ENCODE results near the gene FAM221B.
A peak's percentile ranks its signal among the peaks of the same experiment; 100 is the strongest.

FAM221B gene

DNA sequence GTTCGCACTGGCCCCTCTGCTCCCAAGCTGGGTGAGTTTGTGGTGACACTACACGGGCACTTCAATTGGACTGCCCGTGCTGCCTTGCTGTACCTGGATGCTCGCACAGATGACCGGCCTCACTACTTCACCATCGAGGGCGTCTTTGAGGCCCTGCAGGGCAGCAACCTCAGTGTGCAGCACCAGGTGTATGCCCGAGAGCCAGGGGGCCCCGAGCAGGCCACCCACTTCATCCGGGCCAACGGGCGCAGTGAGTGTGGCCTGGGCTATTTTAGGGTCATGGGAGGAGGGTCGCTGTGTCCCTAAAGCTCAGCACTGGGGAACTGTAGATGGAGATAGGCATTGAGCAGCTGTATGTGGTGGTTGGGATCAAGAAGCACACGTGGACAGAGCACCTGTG, 35.7 kb downstream of the FAM221B start:
- H3K27me3 Mint-ChIP-seq, result no peaks in the 10 kb centered on the region
- no peaks in the 10 kb centered on the region for H3K9me3 Mint-ChIP-seq
- H3K4me3 Mint-ChIP-seq, result no peak overlapping the region
- H3K27ac Mint-ChIP-seq, result no peak overlapping the region
- H3K36me3 Mint-ChIP-seq (ENCODE audit: low read depth), result peaks cover 11% of the 10 kb centered on the region
- H3K4me1 Mint-ChIP-seq (ENCODE audit: low read depth), result peaks cover 9% of the 10 kb centered on the region

- peaks cover 4% of the 10 kb centered on the region for H3K4me1 Mint-ChIP-seq (ENCODE audit: low read depth)
- no peaks in the 10 kb centered on the region for H3K27me3 Mint-ChIP-seq
- no peak overlapping the region for H3K27ac Mint-ChIP-seq
- no peaks in the 10 kb centered on the region for H3K9me3 Mint-ChIP-seq
- H3K4me3 Mint-ChIP-seq, result no peak overlapping the region
- H3K36me3 Mint-ChIP-seq (ENCODE audit: low read depth), result peaks cover 15% of the 10 kb centered on the region
Measured at GRCh38 chr9:35792024-35792813, 36.3 kb downstream of the FAM221B start.

GRCh38 chr9:35791297-35791921, 37.1 kb downstream of the FAM221B start, which contains the start of gene NPR2:
Gene NPR2 (plus strand): TSS chr9:35791591. CDS start chr9:35792409, 818 bp downstream.
- H3K4me3 Mint-ChIP-seq, result no peak within 1 kb of the TSS
- no peak within 1 kb of the TSS for H3K27ac Mint-ChIP-seq
- H3K9me3 Mint-ChIP-seq, result no peaks in the 10 kb centered on the region
- peaks cover 18% of the 10 kb centered on the region for H3K36me3 Mint-ChIP-seq (ENCODE audit: low read depth)
- H3K27me3 Mint-ChIP-seq, result no peaks in the 10 kb centered on the region
- H3K4me1 Mint-ChIP-seq (ENCODE audit: low read depth), result no peaks in the 10 kb centered on the region

DNA sequence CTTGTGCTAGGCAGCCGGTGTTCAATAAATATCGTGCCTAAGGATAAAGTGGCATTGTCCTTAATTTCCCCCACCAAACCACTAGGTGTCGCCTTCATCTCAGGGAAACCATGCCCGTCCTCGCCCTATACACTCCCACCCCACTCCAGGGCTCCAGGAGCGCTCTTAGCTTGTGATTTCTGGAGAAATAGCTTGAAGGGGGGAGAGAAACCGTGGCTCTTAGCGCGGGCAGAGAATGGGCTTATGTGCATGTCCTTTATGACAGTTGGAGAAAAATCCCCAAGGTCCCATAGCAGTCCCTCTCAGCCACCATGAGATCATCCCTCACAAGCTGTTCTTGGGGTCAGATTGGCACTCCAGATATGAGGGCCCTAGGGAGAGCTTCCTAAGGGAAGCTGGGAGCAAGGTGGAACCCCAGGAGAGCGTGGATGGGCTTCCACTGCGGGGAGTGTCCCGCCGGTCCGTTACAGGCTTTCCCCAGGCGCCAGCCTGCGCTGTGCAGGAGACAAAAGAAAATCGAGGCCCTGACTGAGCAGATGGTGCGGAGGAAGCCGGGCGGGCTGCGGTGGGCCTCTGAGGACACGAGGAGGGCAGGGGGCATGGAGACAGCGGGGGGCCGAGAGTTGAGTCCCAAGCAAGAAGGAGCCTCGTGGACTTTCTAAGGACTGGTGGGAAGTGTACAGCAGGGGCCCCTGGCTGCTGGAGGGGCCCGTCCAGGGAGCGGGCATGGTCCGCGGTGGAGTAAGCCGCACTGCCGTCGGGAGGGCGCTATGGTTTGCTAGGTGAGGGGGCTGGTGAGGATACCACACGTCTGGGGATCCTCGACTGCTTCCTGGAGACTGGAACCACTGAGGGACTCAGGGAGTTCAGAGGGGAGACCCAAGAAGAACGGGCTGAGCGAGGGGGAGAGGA, 37.9 kb downstream of the FAM221B start:
- no peaks in the 10 kb centered on the region for H3K4me1 Mint-ChIP-seq (ENCODE audit: low read depth)
- H3K36me3 Mint-ChIP-seq (ENCODE audit: low read depth), result peaks cover 25% of the 10 kb centered on the region
- no peak overlapping the region for H3K27ac Mint-ChIP-seq
- H3K9me3 Mint-ChIP-seq, result no peaks in the 10 kb centered on the region
- H3K4me3 Mint-ChIP-seq, result no peak overlapping the region
- no peaks in the 10 kb centered on the region for H3K27me3 Mint-ChIP-seq

DNA sequence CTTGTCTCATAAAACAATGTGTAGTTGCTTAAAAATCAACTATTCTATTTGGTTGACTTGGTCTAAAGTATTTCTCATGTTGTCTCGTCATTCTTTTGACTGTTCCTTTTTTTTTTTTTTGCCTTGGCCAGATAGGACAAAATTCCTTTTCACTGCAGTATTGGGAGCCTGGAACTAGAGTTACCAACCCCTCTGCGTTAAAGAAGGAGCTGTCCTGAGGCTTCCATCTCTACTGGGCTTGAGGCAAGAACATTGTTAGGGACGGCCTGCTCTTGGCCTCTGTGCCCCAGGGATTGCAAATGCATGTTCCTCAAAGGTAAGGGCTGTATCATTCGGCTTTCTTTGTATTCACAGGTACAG, 38.5 kb downstream of the FAM221B start:
- H3K27ac Mint-ChIP-seq, result no peak overlapping the region
- H3K4me1 Mint-ChIP-seq (ENCODE audit: low read depth), result no peaks in the 10 kb centered on the region
- H3K36me3 Mint-ChIP-seq (ENCODE audit: low read depth), result peaks cover 26% of the 10 kb centered on the region
- H3K4me3 Mint-ChIP-seq, result no peak overlapping the region
- H3K27me3 Mint-ChIP-seq, result no peaks in the 10 kb centered on the region
- H3K9me3 Mint-ChIP-seq, result no peaks in the 10 kb centered on the region

- Mint-ChIP-seq H3K36me3 (ENCODE audit: low read depth) (peaks cover 26% of the 10 kb centered on the region), H3K4me1 (ENCODE audit: low read depth) (no peaks in the 10 kb centered on the region), H3K9me3 (no peaks in the 10 kb centered on the region), H3K27ac (no peak overlapping the region), H3K27me3 (no peaks in the 10 kb centered on the region), H3K4me3 (no peak overlapping the region)
Measured at GRCh38 chr9:35789541-35789940, 39.0 kb downstream of the FAM221B start.

GRCh38 chr9:35783418-35783817, 45.1 kb downstream of the FAM221B start:
- H3K27me3 Mint-ChIP-seq, result no peaks in the 10 kb centered on the region
- no peak overlapping the region for H3K4me3 Mint-ChIP-seq
- H3K36me3 Mint-ChIP-seq (ENCODE audit: low read depth), result peaks cover 39% of the 10 kb centered on the region
- no peak overlapping the region for H3K27ac Mint-ChIP-seq
- H3K4me1 Mint-ChIP-seq (ENCODE audit: low read depth), result no peaks in the 10 kb centered on the region
- no peaks in the 10 kb centered on the region for H3K9me3 Mint-ChIP-seq

DNA sequence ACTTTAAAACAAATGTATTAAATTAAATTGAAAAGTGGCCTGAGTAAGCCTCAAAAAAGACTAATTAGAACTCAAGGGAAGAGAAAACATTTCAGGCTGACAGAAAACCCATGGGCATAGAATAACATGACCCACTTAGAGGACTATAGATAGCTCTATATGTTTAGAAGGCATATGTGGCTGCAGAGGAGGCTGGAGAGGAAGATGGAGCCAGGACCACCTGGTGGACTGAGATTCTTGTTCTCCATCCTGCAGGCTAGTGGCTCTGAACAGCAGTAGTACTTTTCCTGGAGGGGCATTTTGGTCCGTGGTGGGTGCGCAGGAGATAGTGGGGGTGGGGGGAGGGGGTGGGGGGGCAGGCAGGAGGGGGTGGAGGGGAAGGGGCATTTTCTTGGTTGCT, 47.5 kb downstream of the FAM221B start:
- Mint-ChIP-seq H3K36me3 (ENCODE audit: low read depth) (peaks cover 28% of the 10 kb centered on the region), H3K4me3 (no peak overlapping the region), H3K9me3 (no peaks in the 10 kb centered on the region), H3K4me1 (ENCODE audit: low read depth) (no peaks in the 10 kb centered on the region), H3K27me3 (no peaks in the 10 kb centered on the region), H3K27ac (no peak overlapping the region)

GRCh38 chr9:35778496-35778895, 50.0 kb downstream of the FAM221B start:
- peaks cover 9% of the 10 kb centered on the region for H3K4me1 Mint-ChIP-seq (ENCODE audit: low read depth)
- no peak overlapping the region for H3K27ac Mint-ChIP-seq
- no peaks in the 10 kb centered on the region for H3K27me3 Mint-ChIP-seq
- H3K4me3 Mint-ChIP-seq, result no peak overlapping the region
- H3K9me3 Mint-ChIP-seq, result no peaks in the 10 kb centered on the region
- H3K36me3 Mint-ChIP-seq (ENCODE audit: low read depth), result peaks cover 15% of the 10 kb centered on the region

DNA sequence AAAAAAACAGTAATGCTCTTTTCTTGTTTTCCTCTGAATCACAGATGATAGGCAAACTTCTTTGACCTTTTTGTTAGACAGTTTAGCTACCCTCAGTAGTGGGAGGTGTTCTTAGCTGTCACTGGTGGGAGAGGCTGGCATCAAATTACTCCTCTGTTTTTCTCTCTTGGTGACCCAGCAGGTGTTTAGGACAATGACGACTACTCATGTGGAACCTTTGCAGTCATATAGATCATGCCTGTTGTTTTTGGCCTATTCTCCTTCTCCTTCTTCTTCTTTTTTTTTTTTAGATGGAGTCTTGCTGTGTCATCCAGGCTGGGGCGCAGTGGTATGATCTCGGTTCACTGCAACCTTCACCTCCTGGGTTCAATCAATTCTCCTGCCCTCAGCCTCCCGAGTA, 52.5 kb downstream of the FAM221B start:
- Mint-ChIP-seq H3K27me3 (no peaks in the 10 kb centered on the region), H3K4me3 (no peak overlapping the region), H3K27ac (peak overlapping the region; percentile 50)

GRCh38 chr9:35774907-35775635, 53.5 kb downstream of the FAM221B start:
- Mint-ChIP-seq H3K27me3 (no peaks in the 10 kb centered on the region), H3K4me3 (no peak overlapping the region), H3K9me3 (no peaks in the 10 kb centered on the region), H3K27ac (peak overlapping the region; percentile 24), H3K4me1 (ENCODE audit: low read depth) (peaks cover 9% of the 10 kb centered on the region), H3K36me3 (ENCODE audit: low read depth) (peaks cover 5% of the 10 kb centered on the region)

More for the DNA sequence above, 52.5 kb downstream of the FAM221B start:
- Mint-ChIP-seq H3K36me3 (ENCODE audit: low read depth) (peaks cover 11% of the 10 kb centered on the region), H3K4me1 (ENCODE audit: low read depth) (peaks cover 9% of the 10 kb centered on the region), H3K9me3 (no peaks in the 10 kb centered on the region)

GRCh38 chr9:35771943-35772342, 56.6 kb downstream of the FAM221B start:
- Mint-ChIP-seq H3K4me3 (no peak overlapping the region), H3K27ac (no peak overlapping the region), H3K36me3 (ENCODE audit: low read depth) (no peaks in the 10 kb centered on the region), H3K9me3 (no peaks in the 10 kb centered on the region), H3K4me1 (ENCODE audit: low read depth) (peaks cover 12% of the 10 kb centered on the region), H3K27me3 (no peaks in the 10 kb centered on the region)

- no peak overlapping the region for H3K27ac Mint-ChIP-seq
- no peaks in the 10 kb centered on the region for H3K36me3 Mint-ChIP-seq (ENCODE audit: low read depth)
- H3K9me3 Mint-ChIP-seq, result no peaks in the 10 kb centered on the region
- H3K27me3 Mint-ChIP-seq, result no peaks in the 10 kb centered on the region
- no peak overlapping the region for H3K4me3 Mint-ChIP-seq
- H3K4me1 Mint-ChIP-seq (ENCODE audit: low read depth), result peaks cover 15% of the 10 kb centered on the region
Measured at GRCh38 chr9:35771534-35771933, 57.0 kb downstream of the FAM221B start.

GRCh38 chr9:35771075-35771433, 57.5 kb downstream of the FAM221B start:
- Mint-ChIP-seq H3K9me3 (no peaks in the 10 kb centered on the region), H3K27ac (no peak overlapping the region), H3K4me1 (ENCODE audit: low read depth) (peaks cover 19% of the 10 kb centered on the region), H3K4me3 (no peak overlapping the region), H3K36me3 (ENCODE audit: low read depth) (no peaks in the 10 kb centered on the region), H3K27me3 (no peaks in the 10 kb centered on the region)
